GM04504 (cell line): ENCODE data around the gene VEPH1.
A peak's percentile ranks its signal among the peaks of the same experiment; 100 is the strongest.
"Not testable (repeated sequence)": the region's sequence is repeated elsewhere in the genome, so short reads cannot be mapped to it uniquely, and the experiment has no call there.

Source experiments
- DNase-seq: peaks from one replicate; pipeline ENCODE4 v3.0.0-alpha.2; 2012; ENCODE audit warnings: low read depth

VEPH1 gene

DNA sequence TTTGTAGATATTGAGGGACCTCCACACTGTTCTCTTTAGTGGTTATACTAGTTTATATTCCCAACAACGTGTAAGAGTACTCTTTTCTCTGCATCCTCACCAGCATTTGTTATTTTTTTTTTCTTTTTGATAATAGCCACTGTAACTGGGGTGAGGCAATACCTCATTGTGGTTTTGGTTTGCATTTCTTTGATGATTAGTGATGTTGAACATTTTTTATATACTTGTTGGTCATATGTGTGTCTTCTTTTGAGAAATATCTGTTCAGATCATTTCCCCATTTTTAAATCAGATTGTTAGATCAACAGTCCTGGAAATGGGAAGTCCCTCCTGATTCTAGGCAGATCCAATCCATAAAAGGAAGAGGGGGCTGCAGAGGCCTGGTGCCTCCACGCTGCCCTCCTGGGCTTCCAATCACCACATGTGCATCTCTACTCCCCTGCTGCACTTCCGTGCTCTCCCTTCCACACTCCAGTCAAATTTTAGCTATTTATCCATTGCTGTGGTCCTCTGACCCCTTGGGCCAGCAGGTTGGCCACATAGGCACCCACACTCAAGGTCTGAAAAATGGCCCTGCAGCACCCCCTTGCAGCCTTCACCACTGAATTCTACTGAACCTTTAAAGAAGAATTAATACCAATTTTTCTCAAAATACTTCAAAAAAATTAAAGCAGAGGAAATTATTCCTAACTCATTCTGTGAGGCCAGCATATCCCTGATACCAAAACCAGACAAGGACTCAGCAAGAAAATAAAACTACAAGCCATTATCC lies 154.7 kb downstream of the VEPH1 start:
- DNase-seq = not testable (repeated sequence)

GRCh38 chr3:157347577-157348303 lies 155.5 kb downstream of the VEPH1 start:
- no peak for DNase-seq

DNA sequence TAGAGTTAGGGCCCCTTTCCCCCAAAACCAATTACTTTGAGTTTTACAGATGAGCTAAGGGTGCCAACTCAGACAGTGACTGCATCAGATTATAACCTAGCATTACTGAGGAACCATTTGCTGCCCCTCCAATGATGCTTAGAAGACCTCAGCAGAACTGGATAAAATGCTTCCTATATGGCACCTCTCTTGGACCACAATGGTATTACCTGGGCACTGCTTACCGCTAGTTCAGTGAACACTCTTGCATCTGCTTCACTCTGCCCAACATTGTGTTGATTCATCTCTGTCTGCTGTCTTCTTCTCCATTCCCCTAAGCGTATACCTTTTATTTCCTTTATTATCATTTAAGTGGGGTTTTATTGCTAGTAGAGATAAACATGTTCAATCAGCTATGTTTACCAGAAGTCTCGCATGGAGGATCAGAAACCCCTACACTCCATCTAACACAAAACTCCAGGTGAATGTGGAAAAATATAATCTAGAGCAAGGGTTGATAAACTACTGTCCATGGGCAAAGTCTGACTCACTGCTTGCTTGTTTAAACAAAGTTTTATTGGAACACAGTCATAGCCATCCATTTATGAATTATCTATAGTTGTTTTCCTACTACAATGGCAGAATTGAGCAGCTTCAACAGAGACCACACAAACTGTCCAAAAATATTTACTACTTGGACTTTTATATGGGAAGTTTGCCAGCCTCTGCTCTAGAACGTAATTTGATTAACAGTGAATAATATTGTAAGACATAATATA lies 166.8 kb downstream of the VEPH1 start:
- no peak for DNase-seq

DNA sequence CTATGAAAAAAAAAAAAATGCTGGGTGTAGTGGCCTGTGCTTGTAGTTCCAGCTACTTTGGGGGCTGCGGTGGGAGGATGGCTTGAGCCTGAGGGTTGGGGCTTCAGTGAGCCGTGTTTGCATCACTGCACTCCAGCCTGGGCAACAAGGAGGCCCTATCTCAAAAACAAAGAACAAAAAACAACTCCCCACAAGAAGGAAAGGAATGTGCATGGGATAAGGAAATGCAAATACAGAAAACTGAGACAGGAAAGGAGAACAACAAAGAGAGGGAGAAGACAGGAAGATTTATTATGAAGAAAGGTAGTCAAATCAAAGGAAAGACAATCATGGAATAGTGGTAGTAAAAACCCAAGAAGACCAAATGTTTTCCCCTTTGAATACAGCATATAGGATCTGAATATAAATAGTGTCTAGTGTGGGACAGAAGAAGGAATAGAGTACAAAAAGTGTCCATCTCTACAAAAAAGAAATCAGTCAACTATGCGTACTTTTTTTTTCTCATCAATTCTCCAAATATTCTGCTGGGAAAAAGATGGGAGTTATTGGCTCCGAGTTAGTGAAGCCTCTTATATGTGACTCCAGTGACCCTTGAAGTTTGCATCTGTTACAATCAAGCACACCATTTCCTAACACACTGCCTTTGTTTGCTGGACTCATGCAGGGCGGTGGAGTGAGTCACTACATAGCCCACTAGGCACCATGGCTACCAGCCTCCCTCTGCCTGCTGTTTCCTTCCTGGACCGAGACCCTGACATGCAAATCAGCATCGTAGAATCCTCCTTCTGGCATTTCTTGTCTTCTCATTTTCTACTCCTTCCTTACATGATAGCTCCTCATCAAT lies 167.8 kb downstream of the VEPH1 start:
- no peak for DNase-seq

DNA sequence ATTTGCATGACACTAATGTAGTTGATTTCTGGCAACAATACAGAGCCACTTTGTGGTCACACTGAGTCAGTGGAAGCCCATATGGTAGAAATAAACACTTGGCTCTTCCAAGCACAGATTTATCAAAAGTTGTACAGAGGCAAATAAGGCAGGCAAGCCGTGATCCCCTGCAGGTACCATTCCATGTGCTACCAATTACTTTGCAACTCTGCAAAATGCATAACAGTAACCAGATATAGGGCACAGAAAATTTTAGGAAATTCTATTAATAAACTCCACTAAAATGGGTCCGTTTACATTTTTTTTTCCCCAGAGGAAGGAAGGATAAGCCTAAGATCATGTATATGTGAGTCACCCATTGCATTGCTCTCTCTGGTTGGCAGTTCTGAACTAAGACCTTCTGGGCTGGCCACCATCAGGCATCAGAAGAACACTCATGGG lies 169.6 kb downstream of the VEPH1 start:
- peak; percentile 80 for DNase-seq

DNA sequence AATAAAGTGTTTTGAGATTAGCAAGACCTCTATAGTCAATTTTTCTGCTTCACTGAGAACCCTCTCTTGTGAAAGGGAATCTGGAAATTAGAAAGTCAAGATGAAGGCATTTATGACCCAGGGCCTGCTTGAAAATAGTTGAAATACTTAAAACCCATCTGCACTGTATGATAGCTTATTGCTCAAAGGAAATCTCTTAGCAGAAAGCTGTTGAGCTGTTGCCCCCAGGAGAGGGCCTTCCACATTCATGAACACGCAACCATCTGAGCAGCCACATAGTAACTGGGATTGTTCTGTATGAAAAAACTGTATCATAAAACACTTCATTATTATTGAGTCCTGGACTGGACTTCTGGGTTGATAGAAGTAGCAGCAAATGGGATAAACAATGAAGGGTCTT lies 173.0 kb downstream of the VEPH1 start:
- DNase-seq = no peak

- peak; percentile 21 for DNase-seq
Observed at GRCh38 chr3:157329551-157329950, 173.7 kb downstream of the VEPH1 start.

GRCh38 chr3:157327837-157328236 lies 175.4 kb downstream of the VEPH1 start:
- no peak for DNase-seq

GRCh38 chr3:157327018-157327417 lies 176.2 kb downstream of the VEPH1 start:
- no peak for DNase-seq

- DNase-seq = not testable (repeated sequence)
Observed at GRCh38 chr3:157324869-157325268, 178.3 kb downstream of the VEPH1 start.

DNA sequence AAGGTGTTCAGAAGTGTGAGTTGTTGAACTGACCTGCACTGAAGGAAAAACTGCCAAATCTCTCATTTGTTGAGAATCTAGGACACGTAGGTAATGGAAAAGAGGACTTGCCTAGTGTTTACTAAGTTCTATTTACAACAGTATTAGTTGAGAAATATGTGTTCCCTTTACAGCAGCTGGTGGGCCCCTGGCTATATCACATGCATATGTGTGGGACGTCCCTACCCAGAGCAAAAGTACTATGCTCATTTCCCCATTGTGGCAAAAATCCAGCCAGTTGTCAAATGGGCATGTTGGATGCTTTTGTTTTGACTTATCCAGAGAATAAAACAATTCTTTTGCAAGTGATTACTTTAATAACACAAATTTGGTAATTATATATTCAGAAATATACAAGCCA lies 179.9 kb downstream of the VEPH1 start:
- no peak for DNase-seq

DNA sequence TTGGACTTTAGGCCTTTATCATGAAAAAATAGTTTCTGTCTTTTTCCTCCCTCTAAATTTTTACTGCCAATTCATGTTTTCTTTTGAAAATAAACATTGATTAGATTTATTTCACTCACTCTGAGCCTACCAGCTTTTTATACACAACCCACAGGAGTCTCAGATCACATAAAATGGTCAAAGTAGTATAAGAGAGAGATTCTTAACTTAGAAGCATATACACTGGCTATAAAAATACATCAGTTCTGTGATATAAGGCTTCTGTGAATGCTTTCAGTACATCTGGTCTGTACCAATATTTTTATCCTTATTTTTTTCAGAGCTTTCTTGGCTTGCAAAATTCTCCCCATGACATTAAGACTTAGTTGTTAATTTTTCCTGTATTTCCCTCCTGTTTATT lies 183.5 kb downstream of the VEPH1 start:
- no peak for DNase-seq

DNA sequence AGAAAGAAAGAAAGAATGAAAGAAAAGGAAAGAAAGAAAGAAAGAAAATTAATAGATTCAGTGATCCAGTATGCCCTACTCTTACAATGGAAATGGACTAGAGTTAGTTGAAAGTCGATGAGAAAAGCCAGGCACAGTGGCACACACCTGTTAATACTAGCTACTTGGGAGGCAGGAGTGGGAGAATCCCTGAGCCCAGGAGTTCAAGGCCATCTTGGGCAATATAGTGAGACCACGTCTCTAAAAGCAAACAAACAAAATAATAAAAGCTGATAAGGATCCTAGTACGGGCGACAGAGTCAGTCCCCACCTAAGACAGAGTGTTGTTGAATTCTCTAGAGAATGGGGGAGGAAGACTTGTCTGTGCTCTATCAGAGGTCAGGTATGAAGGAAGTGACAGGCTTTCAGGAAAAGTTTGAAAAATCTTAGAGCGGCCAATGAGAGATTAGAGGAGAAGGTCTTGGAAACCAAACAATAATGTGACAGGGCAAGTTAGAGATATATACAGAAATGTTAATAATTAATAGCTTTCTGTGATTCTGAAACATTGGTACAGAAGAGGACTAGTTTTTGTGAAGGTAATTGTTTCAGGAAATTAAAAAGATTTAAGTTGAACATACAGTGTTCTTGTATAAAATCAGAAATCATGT lies 184.5 kb downstream of the VEPH1 start:
- DNase-seq = no peak

GRCh38 chr3:157317895-157318294 lies 185.3 kb downstream of the VEPH1 start:
- DNase-seq = no peak

- no peak for DNase-seq
Observed at GRCh38 chr3:157313186-157313585, 190.0 kb downstream of the VEPH1 start.

DNA sequence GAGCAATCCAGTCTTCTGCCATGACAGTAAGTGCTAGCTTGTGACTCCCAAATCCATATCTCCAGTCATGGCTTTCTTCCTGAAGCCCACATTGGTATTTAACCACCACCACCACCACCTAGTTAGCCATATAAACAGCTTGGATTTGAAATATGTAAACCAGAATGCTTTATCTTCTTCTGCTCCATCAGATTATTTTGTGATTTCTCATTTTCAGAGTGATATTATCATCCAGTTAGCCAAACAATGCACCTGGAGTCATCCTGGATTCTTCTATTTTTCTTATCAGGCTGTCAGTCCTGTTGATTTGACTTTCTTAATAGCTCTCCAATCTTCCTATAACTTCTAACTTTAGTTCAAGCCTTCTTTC lies 190.9 kb downstream of the VEPH1 start:
- DNase-seq = no peak

- DNase-seq = peak; percentile 87
Observed at GRCh38 chr3:157311633-157312375, 191.4 kb downstream of the VEPH1 start.

DNA sequence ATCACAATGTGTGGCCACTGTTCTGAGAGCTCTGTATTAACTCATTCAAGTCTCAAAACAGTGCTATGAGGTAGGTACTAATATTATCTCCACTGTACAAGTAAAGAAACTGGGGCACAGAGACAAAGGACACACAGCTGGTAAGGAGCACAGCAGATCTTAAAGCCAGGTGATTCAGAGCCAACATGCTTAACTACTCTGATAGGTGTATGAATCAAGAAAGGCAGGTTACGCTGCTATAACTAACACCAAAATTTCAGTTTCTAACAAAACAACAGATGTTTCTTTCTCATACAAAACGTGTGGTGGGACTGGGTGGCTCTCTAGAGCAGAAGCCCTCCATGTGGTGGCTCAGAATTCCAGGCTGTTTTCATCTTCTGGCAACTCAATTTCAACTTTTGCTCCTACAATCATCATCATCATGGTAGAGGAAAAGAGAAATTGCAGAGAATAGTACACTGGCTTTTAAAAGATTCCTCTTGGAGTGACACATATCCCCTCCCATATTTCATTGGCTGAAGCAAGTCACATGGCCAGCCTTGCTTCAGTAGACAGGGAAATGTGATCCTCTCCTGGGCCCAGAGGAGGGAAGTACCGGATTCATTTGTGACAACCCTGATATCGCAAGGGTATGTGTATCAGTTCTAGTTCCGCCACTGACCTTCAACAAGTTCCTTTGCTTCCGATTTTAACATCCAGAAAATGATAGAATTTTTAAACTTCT lies 192.7 kb downstream of the VEPH1 start:
- no peak for DNase-seq

GRCh38 chr3:157306502-157306901 lies 196.7 kb downstream of the VEPH1 start:
- DNase-seq = no peak

DNA sequence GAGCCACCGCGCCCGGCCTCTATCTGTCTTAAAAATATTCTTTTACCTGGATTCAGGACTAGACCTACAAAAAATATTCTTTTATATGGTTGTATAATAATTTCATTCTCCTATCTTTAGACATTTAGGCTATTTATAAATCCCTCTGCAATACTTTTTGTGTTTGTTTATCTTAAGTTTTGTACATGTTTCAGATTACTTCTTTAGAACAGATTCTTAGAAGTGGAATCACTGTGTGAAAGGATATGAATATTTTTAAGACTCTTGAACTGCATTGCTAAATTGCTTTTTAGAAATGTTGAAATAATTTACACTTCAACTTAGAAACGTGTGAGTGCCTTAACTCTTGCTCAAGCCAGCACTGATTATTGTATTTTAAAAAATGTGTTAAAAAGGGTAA lies 197.8 kb downstream of the VEPH1 start:
- no peak for DNase-seq
